Heart left ventricle (tissue), 16 donors: ENCODE measurements around the gene CGB7. TPM values are rescaled to one million over a fixed set of nuclear protein-coding genes. Genes with fewer than 3 reads are reported as not detected.

Experiments
- ATAC-seq, 4 donors: fragments of 200-7000 bp; cut with Tn5 transposase; one replicate each; pipeline ENCODE4 v1.9.1; 2020 to 2022; ENCODE audit warnings: moderate library complexity in 4 of 4, mild to moderate bottlenecking in 3 of 4, moderate number of reproducible peaks in 1 of 4
- DNase-seq, 5 donors: peaks; one replicate each; pipeline ENCODE4 v3.0.0-alpha.2; 2020
- H3K27ac ChIP-seq, 12 donors: fragments of 200-600 bp; sonication (generic) in 4 of 12; one replicate each; pipeline versions ENCODE4 v1.5.0 to v1.8.0; 2016 to 2022; ENCODE audit warnings: mild to moderate bottlenecking in 2 of 12
- H3K27me3 ChIP-seq, 9 donors: fragments of 200-600 bp; sonication (generic) in 2 of 9; one replicate each; pipeline versions ENCODE4 v1.5.1 to v1.8.0; 2016 to 2022; ENCODE audit warnings: mild to moderate bottlenecking in 3 of 9
- H3K36me3 ChIP-seq, 9 donors: fragments of 200-600 bp; sonication (generic) in 2 of 9; one replicate each; pipeline versions ENCODE4 v1.5.0 to v1.8.0; 2018 to 2022; ENCODE audit warnings: mild to moderate bottlenecking in 2 of 9
- H3K4me1 ChIP-seq, 12 donors: fragments of 200-600 bp; sonication (generic) in 4 of 12; one replicate each; pipeline versions ENCODE4 v1.5.0 to v1.8.0; 2016 to 2022; ENCODE audit warnings: mild to moderate bottlenecking in 3 of 12
- H3K4me3 ChIP-seq, 12 donors: fragments of 200-600 bp; sonication (generic) in 4 of 12; one replicate each; pipeline versions ENCODE4 v1.5.0 to v1.8.0; 2017 to 2022; ENCODE audit warnings: mild to moderate bottlenecking in 9 of 12, moderate library complexity in 4 of 12
- H3K9me3 ChIP-seq, 12 donors: fragments of 200-600 bp; sonication (generic) in 4 of 12; one replicate each; pipeline versions ENCODE4 v1.5.0 to v1.8.0; 2016 to 2022; ENCODE audit warnings: mild to moderate bottlenecking in 1 of 12
- POLR2A ChIP-seq, 2 donors: fragments of 450-650 bp; IDR thresholded peaks; one replicate each; pipeline ENCODE4 v1.6.1; 2017; ENCODE audit warnings: antibody characterized with exemption in 2 of 2, mild to moderate bottlenecking in 2 of 2, moderate library complexity in 2 of 2
- WGBS, 4 donors: extraction: QIAGEN DNeasy Blood & Tissue Kit in 2 of 4; methylation state at CpG; one replicate each; pipeline versions ENCODE4 v1.1.5 to v1.1.7; 2013 to 2018; 5-methylcytosine and 5-hydroxymethylcytosine counted together
- intact Hi-C, 10 donors: fragments of 100-400 bp; cut with DNase I; formaldehyde crosslinking; loops; one replicate each; pipeline versions ENCODE4 v1.11.1 to v1.14.2; 2022
- polyA plus RNA-seq, 2 donors: library from polyadenylated mRNA; stranded (reverse); fragments of 200-250 nt; gene quantifications; one replicate each; pipeline ENCODE4 v1.2.3, GENCODE V29; 2013
- total RNA-seq, 9 donors: library from RNA; depleted of rRNA in 2 of 9; stranded (reverse); fragments of >200 nt in 2 of 9; fragmentation: NEBNext Ultra II Directional in 3 of 9; extraction: Animal tissue kit (Norgen Biotek cat#: 25700) in 3 of 9; gene quantifications; one replicate each; pipeline versions ENCODE4 v1.1.0 to v1.2.4, GENCODE V29; 2016 to 2023
- TF ChIP-seq, protein P1 (sequence below), 12 donors: fragments of 200-600 bp; sonication (generic) in 4 of 12; IDR thresholded peaks; one replicate each; pipeline versions ENCODE4 v1.5.0 to v1.8.0; 2018 to 2022; ENCODE audit warnings: antibody characterized with exemption in 12 of 12, mild to moderate bottlenecking in 5 of 12
- donor health status: ischemic (EF 13 %, LVEDD 7.1; RV severe dilation, severe dysfunction).
- donor health status: healthy with polysubstance abuse.
- donor health status: DM: no; HTN: yes; CAD: no.
- donor health status: DM: no; HTN: no; CAD: no.
- donor health status: ischemic (EF 25% LVEDD 6.9; RV normal size, moderate dysfunction).
- donor health status: ischemic (EF 25% LVEDD 5.7; RV mildly dilated, moderate dysfunction).
- donor health status: healthy.
- donor health status: DM: yes; HTN: yes; CAD: no.
- donor health status: ischemic (EF 35%, LVEDD 5.7; RV mildly dilated, moderate dysfunction).
- donor health status: nonischemic (EF 11% LVEDD 7.7; RV severe dilation, severe dysfunction).
- donor health status: DM: yes; HTN: yes; CAD: no.
- donor health status: PGD.
- donor health status: ischemic (EF 29% LVEDD 5.4; RV normal size, mild dysfunction).
- donor health status: nonischemic (EF 23%, LVEDD 6.1; RV moderate dilation, normal function).

The CGB7 gene
- total and polyA plus RNA-seq, 11 donors: 0.08 to 0.27 (median 0.08) TPM; not detected in 8

GRCh38 chr19:49014870-49015255 lies 42.7 kb downstream of the CGB7 start:
- DNase-seq (no peak), ATAC-seq (no peak)
- 88 to 97% (median 95%) methylated on average over 15 to 18 of the region's 18 CpGs for WGBS, 4 donors
- intact Hi-C loops: no loop called here
- TF ChIP-seq, protein P1, sequence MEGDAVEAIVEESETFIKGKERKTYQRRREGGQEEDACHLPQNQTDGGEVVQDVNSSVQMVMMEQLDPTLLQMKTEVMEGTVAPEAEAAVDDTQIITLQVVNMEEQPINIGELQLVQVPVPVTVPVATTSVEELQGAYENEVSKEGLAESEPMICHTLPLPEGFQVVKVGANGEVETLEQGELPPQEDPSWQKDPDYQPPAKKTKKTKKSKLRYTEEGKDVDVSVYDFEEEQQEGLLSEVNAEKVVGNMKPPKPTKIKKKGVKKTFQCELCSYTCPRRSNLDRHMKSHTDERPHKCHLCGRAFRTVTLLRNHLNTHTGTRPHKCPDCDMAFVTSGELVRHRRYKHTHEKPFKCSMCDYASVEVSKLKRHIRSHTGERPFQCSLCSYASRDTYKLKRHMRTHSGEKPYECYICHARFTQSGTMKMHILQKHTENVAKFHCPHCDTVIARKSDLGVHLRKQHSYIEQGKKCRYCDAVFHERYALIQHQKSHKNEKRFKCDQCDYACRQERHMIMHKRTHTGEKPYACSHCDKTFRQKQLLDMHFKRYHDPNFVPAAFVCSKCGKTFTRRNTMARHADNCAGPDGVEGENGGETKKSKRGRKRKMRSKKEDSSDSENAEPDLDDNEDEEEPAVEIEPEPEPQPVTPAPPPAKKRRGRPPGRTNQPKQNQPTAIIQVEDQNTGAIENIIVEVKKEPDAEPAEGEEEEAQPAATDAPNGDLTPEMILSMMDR (IDR thresholded peaks at IDR 0.05): no peak
- TF ChIP-seq POLR2A (IDR thresholded peaks at IDR 0.05): no peak
- no peaks in the 10 kb centered on the region for H3K9me3 ChIP-seq
- peaks cover 0 to 61% (median 35%) of the 10 kb centered on the region in 9 donors for H3K36me3 ChIP-seq
- H3K4me3 ChIP-seq: no peak overlapping the region
- H3K27ac ChIP-seq: no peak overlapping the region
- peaks cover 0 to 19% (median 0%) of the 10 kb centered on the region in 9 donors for H3K27me3 ChIP-seq
- peaks cover 0 to 29% (median 16%) of the 10 kb centered on the region in 12 donors for H3K4me1 ChIP-seq

DNA sequence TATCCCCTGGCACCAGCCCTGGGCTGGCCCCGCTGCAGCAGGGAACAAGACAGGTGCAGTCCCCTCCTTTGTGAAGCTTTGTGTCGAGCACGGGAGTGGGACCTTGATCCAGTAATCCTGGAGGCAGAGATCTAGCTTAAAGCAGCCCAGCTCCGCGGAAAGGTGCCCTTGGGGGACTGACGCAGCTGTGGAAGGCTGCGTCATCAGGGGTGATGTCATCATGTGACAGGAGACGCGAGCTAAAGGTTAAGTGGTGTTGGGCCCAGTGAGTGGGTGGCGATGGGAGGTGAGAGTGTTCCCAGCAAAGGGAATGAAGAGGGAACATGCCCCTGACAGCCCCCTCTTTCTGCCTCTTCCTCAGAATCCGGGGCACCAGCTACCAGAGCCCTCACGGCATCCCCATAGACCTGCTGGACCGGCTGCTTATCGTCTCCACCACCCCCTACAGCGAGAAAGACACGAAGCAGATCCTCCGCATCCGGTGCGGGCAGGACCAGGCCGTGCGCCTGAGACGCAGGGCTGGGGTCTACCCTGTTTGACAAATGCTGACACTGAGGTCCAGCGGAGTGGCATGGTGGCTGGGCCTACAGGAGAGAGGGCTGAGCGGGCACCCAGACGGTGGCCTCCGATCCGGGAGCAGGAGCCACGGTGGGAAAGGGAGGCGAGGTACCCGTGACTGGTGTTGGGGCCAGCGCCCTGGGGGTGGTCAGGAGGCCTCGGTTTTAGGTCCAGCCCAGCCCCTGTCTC lies 43.3 kb downstream of the CGB7 start:
- ATAC-seq: no peak

DNA sequence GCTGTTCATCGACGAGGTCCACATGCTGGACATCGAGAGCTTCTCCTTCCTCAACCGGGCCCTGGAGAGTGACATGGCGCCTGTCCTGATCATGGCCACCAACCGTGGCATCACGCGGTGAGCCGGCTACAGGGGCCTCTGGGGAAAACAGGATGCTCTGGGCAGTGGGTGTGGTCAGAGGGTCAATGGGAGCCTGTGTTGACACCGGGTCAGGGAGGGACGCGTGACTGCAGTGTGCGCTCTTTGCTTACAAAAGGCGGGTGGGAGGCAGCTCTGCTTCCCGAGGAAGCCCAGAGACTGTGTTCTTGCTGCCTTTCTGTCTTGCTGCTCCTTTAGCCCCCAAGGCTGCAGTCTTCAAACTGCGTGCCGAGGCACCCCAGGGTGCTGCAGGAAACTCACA lies 46.4 kb downstream of the CGB7 start:
- H3K4me3 ChIP-seq: no peak overlapping the region
- no peaks in the 10 kb centered on the region for H3K9me3 ChIP-seq
- peaks cover 0 to 84% (median 65%) of the 10 kb centered on the region in 9 donors for H3K36me3 ChIP-seq
- ATAC-seq (no peak), DNase-seq (no peak)
- no peaks in the 10 kb centered on the region for H3K27me3 ChIP-seq
- TF ChIP-seq, protein P1 (IDR thresholded peaks at IDR 0.05): no peak
- no peak for TF ChIP-seq POLR2A (IDR thresholded peaks at IDR 0.05)
- 80 to 96% (median 89%) methylated on average over 13 to 17 of the region's 17 CpGs for WGBS, 4 donors
- no peak overlapping the region for H3K27ac ChIP-seq
- H3K4me1 ChIP-seq: no peaks in the 10 kb centered on the region
- intact Hi-C loops: no loop called here

More for the DNA sequence above, 43.3 kb downstream of the CGB7 start:
- Histone ChIP-seq H3K36me3 (peaks cover 0 to 67% (median 40%) of the 10 kb centered on the region in 9 donors), H3K27ac (no peak overlapping the region), H3K4me3 (no peak overlapping the region), H3K27me3 (peaks cover 0 to 17% (median 0%) of the 10 kb centered on the region in 9 donors), H3K9me3 (no peaks in the 10 kb centered on the region), H3K4me1 (peaks cover 0 to 24% (median 14%) of the 10 kb centered on the region in 12 donors)
- 88 to 93% (median 91%) methylated on average over 32 of the region's 32 CpGs for WGBS, 4 donors
- TF ChIP-seq POLR2A (IDR thresholded peaks at IDR 0.05): no peak
- TF ChIP-seq, protein P1 (IDR thresholded peaks at IDR 0.05): no peak
- DNase-seq: no peak
- intact Hi-C loops: no loop called here

DNA sequence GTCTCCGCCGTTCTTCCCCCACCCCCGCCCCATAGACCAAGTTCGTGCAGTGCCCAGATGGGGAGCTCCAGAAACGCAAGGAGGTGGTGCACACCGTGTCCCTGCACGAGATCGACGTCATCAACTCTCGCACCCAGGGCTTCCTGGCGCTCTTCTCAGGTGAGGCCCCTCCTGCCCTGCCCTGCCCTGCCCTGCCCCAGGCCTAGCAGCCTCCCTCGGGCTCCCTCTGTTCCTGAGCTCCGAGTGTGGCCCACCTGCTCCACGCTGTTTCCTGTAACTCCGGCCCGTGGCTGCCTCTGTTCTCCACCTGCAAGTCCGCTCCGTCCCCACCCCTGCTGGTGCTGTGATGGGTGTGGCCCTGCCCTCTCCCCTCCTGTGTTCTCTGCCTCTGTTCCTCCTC lies 47.1 kb downstream of the CGB7 start:
- Histone ChIP-seq H3K4me1 (no peaks in the 10 kb centered on the region), H3K27me3 (no peaks in the 10 kb centered on the region), H3K9me3 (no peaks in the 10 kb centered on the region), H3K4me3 (no peak overlapping the region), H3K36me3 (peaks cover 0 to 88% (median 70%) of the 10 kb centered on the region in 9 donors), H3K27ac (no peak overlapping the region)
- no peak for TF ChIP-seq POLR2A (IDR thresholded peaks at IDR 0.05)
- TF ChIP-seq, protein P1 (IDR thresholded peaks at IDR 0.05): no peak
- ATAC-seq (no peak), DNase-seq (no peak)
- intact Hi-C loops: no loop called here
- 90 to 95% (median 92%) methylated on average over 15 to 18 of the region's 18 CpGs for WGBS, 4 donors
